Esophagus muscularis mucosa (tissue), 3 donors: ENCODE data around the gene NAV2.

Experiments used
- POLR2A ChIP-seq: fragments of 450-650 bp; IDR thresholded peaks from one replicate; pipeline ENCODE4 v1.6.1; 2017; ENCODE audit warnings: antibody characterized with exemption, moderate library complexity, mild to moderate bottlenecking, low read depth
- TF ChIP-seq, protein P1 (sequence below), 3 experiments: fragments of 200-600 bp in 2 of 3; fragments of 450-650 bp in 1 of 3; sonication (generic) in 2 of 3; IDR thresholded peaks; one replicate each; pipeline ENCODE4 v1.5.1; 2017 to 2019; ENCODE audit warnings: antibody characterized with exemption in 3 of 3, mild to moderate bottlenecking in 2 of 3, moderate library complexity in 1 of 3

- TF ChIP-seq, protein P1, sequence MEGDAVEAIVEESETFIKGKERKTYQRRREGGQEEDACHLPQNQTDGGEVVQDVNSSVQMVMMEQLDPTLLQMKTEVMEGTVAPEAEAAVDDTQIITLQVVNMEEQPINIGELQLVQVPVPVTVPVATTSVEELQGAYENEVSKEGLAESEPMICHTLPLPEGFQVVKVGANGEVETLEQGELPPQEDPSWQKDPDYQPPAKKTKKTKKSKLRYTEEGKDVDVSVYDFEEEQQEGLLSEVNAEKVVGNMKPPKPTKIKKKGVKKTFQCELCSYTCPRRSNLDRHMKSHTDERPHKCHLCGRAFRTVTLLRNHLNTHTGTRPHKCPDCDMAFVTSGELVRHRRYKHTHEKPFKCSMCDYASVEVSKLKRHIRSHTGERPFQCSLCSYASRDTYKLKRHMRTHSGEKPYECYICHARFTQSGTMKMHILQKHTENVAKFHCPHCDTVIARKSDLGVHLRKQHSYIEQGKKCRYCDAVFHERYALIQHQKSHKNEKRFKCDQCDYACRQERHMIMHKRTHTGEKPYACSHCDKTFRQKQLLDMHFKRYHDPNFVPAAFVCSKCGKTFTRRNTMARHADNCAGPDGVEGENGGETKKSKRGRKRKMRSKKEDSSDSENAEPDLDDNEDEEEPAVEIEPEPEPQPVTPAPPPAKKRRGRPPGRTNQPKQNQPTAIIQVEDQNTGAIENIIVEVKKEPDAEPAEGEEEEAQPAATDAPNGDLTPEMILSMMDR (IDR thresholded peaks at IDR 0.05): no peak
- no peak for TF ChIP-seq POLR2A
These were observed 38.4 kb downstream of the NAV2 start for GRCh38 chr11:19751055-19751454.
